Measurements from ENCODE around the gene KCTD7. TPM values are rescaled to one million over a fixed set of nuclear protein-coding genes. Genes with fewer than 3 reads are reported as not detected.
A peak's percentile ranks its signal among the peaks of the same experiment; 100 is the strongest.

Gene KCTD7
- total and polyA plus RNA-seq, 10 of the 15 experiments (the other 5 are each of a cell fraction or from before 2014, with no cell fraction given) = 1.6 to 18.0 (median 9.4) TPM

DNA sequence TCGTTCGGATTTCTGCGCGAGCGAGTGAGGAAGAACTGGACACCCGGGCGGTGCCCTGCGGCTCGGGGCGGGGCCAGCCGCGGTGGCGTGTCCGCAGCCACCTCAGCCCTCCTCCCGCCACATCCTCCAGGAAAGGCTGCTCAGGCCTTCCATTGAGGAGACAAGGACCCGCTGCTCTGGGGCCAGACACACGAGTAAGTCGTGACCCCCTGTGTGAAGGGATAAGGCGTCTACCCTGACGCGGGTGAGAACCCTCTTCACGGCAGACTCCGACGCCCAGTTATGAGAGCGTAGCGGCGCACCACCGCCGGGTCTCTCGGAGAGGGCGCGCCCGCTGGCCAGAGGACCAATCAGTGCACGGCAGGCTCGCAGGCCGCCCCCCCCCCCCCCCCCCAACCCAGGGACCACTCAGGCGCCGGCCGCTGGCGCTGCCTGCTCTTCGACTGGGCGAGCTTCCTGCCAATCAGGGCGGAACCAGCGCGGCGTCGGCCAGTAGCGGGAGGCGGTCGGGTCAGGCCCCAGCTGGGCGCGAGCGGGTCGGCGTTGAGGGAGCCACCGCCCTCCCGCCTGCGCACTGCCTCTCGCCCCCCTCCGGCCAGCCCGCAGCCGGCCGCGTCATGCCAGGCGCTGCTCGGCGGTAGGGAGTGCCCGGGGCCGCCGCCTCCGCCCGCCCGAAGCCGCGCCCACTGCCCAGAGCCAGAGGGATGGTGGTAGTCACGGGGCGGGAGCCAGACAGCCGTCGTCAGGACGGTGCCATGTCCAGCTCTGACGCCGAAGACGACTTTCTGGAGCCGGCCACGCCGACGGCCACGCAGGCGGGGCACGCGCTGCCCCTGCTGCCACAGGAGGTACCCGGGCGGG is at the start of gene KCTD7 (continued):
- peak; percentile 66 for TF ChIP-seq MYC (IDR thresholded peaks at IDR 0.05; ENCODE audit: insufficient read depth, insufficient read length, insufficient replicate concordance, low read length, severe bottlenecking)
- peak; percentile 79 for TF ChIP-seq SMAD1 (IDR thresholded peaks at IDR 0.05; ENCODE audit: low read depth, partially characterized antibody)
- TF ChIP-seq CREB1 (IDR thresholded peaks at IDR 0.05; ENCODE audit: low read depth) = peak; percentile 87
- TF ChIP-seq MEF2A (IDR thresholded peaks at IDR 0.05; ENCODE audit: insufficient read depth, low read depth, low read length) = no peak
- TF ChIP-seq, protein P1, sequence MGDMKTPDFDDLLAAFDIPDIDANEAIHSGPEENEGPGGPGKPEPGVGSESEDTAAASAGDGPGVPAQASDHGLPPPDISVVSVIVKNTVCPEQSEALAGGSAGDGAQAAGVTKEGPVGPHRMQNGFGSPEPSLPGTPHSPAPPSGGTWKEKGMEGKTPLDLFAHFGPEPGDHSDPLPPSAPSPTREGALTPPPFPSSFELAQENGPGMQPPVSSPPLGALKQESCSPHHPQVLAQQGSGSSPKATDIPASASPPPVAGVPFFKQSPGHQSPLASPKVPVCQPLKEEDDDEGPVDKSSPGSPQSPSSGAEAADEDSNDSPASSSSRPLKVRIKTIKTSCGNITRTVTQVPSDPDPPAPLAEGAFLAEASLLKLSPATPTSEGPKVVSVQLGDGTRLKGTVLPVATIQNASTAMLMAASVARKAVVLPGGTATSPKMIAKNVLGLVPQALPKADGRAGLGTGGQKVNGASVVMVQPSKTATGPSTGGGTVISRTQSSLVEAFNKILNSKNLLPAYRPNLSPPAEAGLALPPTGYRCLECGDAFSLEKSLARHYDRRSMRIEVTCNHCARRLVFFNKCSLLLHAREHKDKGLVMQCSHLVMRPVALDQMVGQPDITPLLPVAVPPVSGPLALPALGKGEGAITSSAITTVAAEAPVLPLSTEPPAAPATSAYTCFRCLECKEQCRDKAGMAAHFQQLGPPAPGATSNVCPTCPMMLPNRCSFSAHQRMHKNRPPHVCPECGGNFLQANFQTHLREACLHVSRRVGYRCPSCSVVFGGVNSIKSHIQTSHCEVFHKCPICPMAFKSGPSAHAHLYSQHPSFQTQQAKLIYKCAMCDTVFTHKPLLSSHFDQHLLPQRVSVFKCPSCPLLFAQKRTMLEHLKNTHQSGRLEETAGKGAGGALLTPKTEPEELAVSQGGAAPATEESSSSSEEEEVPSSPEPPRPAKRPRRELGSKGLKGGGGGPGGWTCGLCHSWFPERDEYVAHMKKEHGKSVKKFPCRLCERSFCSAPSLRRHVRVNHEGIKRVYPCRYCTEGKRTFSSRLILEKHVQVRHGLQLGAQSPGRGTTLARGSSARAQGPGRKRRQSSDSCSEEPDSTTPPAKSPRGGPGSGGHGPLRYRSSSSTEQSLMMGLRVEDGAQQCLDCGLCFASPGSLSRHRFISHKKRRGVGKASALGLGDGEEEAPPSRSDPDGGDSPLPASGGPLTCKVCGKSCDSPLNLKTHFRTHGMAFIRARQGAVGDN (IDR thresholded peaks at IDR 0.05) = peak; percentile 63
- no peak for TF ChIP-seq CHD1 (IDR thresholded peaks at IDR 0.05; ENCODE audit: low read depth, low read length)
- peak; percentile 46 for TF ChIP-seq NRF1 (conservative IDR thresholded peaks at IDR 0.05; ENCODE audit: low read depth, low read length)
- no peak for TF ChIP-seq ASH2L (IDR thresholded peaks at IDR 0.05; ENCODE audit: borderline replicate concordance, low read depth)
- TF ChIP-seq TAF1 (IDR thresholded peaks at IDR 0.05; ENCODE audit: borderline replicate concordance, low read depth, low read length) = peak; percentile 91
- no peak; the same call in 1 of the 2 replicates for TF ChIP-seq CHD2 (IDR thresholded peaks at IDR 0.05; ENCODE audit: borderline replicate concordance, low read depth, low read length)
- TF ChIP-seq MXI1 (IDR thresholded peaks at IDR 0.05; ENCODE audit: low read depth, low read length) = peak; percentile 76
- no peak for TF ChIP-seq ZBED1 (IDR thresholded peaks at IDR 0.05; ENCODE audit: borderline replicate concordance)
- peak; percentile 90; the same call in 2 of the 3 replicates for TF ChIP-seq POU2F2 (IDR thresholded peaks at IDR 0.05; ENCODE audit: borderline replicate concordance, low read depth, low read length)
- TF ChIP-seq RBBP5 (conservative IDR thresholded peaks at IDR 0.05) = no peak
- TF ChIP-seq YY1 (IDR thresholded peaks at IDR 0.05; ENCODE audit: low read depth, low read length) = peak; percentile 29; the same call in 1 of the 2 replicates
- TF ChIP-seq ZNF622 (IDR thresholded peaks at IDR 0.05) = no peak
- TF ChIP-seq CBFB (IDR thresholded peaks at IDR 0.05; ENCODE audit: low read depth) = peak; percentile 72
- TF ChIP-seq ZNF24 (IDR thresholded peaks at IDR 0.05) = 0 out of 2 replicates have a peak, but pooled peaks have one; percentile 16
- no peak for TF ChIP-seq ESRRA (IDR thresholded peaks at IDR 0.05; ENCODE audit: low read length)
- no peak for TF ChIP-seq PAX8 (IDR thresholded peaks at IDR 0.05)
- TF ChIP-seq POLR2AphosphoS2 (IDR thresholded peaks at IDR 0.05; ENCODE audit: low read depth, low read length) = peak; percentile 97
- no peak for TF ChIP-seq TCF12 (IDR thresholded peaks at IDR 0.05; ENCODE audit: low read depth, low read length)
- TF ChIP-seq BACH1 (IDR thresholded peaks at IDR 0.05; ENCODE audit: borderline replicate concordance) = peak; percentile 79; the same call in 1 of the 2 replicates
- TF ChIP-seq CREM (IDR thresholded peaks at IDR 0.05; ENCODE audit: low read depth) = peak; percentile 85; the same call in 1 of the 2 replicates
- peak; percentile 71 for TF ChIP-seq SIN3A (IDR thresholded peaks at IDR 0.05; ENCODE audit: low read depth, low read length)
- TF ChIP-seq HDGF (IDR thresholded peaks at IDR 0.05) = 0 out of 2 replicates have a peak, but pooled peaks have one; percentile 65
- peak; percentile 90 for TF ChIP-seq NBN (IDR thresholded peaks at IDR 0.05)
- TF ChIP-seq, protein P2, sequence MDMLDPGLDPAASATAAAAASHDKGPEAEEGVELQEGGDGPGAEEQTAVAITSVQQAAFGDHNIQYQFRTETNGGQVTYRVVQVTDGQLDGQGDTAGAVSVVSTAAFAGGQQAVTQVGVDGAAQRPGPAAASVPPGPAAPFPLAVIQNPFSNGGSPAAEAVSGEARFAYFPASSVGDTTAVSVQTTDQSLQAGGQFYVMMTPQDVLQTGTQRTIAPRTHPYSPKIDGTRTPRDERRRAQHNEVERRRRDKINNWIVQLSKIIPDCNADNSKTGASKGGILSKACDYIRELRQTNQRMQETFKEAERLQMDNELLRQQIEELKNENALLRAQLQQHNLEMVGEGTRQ (IDR thresholded peaks at IDR 0.05; ENCODE audit: borderline replicate concordance, low read depth, low read length) = no peak
- TF ChIP-seq IKZF1 (conservative IDR thresholded peaks at IDR 0.05) = peak; percentile 58
